GM18499 (cell line): ENCODE measurements around the gene SUCLA2.

ENCODE experiments used
- ATAC-seq: cut with Tn5 transposase; IDR thresholded peaks from one replicate; pipeline ENCODE4 v1.9.1; 2021; ENCODE audit warnings: moderate number of reproducible peaks; ENCODE audit not compliant: insufficient read depth, unreplicated experiment

Gene SUCLA2

GRCh38 chr13:47904891-47905290, 96.2 kb downstream of the SUCLA2 start:
- ATAC-seq = no peak

DNA sequence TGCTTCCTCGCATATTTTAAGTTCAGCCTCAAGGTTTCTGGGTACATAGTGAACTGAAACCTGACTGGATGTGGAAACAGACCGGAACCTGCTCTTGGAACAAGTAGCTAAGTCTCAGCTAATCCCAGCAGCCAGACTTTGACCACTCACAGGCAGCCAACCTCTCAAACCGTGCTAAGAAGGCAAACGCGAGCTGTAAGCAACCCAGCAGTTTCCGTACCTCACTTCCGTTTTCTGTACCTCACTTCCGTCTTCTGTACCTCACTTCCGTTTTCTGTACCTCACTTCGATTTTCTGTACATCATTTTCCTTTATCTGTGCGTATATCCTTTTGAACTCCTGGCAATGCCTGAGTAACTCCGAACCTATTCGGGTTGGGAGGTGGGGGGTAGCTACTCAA, 96.8 kb downstream of the SUCLA2 start:
- ATAC-seq = no peak

- ATAC-seq = no peak
These were observed 97.2 kb downstream of the SUCLA2 start for GRCh38 chr13:47903836-47904235.

GRCh38 chr13:47901441-47901840, 99.6 kb downstream of the SUCLA2 start:
- no peak for ATAC-seq

DNA sequence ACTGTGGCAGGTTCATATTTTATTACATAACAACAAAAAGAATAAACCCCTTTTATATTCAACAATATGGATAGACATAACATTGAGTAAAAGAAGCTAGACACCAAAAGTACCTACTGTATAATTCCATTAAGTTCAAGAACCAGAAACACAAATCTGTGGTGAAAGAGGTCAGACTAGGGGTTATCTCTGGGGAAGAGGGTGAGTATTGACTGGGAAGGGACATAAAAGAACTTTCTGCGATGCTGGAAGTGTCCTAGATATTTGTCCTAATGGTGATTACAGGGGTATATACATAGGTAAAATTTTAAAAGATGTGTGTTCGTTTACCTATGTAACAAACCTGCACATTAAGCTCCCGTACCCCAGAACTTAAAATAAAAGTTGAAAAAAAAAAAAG, 103.0 kb downstream of the SUCLA2 start:
- ATAC-seq = no peak

DNA sequence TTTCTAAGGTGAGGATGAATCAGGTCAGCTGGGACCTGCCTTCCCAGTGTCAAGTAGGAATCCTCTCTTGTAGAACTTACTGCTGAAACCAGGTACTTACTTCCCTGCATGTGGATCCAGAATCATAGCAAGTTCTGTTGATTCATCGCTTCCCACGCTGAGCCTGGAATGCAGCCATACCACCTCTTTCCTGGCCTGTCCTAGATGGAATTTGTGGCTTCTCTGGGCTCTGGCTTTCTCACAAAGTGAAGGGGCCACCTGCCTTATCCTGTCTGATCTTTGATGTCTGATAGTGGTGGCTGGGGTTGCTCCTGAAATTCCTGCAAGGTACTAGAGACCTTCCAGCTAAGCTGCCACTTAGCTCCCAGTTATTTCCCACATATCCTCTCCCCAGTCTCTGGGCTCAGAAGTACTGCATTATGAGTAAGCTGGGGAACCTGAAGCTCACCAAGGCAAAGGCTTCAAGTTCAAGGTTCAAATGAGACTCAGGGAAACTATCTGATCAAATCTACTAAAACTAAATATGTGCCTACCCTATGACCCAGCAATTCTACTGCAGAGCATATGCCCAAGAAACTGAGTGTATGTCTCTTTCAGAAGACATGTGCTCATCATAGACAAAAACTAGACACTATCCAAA, 103.5 kb downstream of the SUCLA2 start:
- no peak for ATAC-seq

DNA sequence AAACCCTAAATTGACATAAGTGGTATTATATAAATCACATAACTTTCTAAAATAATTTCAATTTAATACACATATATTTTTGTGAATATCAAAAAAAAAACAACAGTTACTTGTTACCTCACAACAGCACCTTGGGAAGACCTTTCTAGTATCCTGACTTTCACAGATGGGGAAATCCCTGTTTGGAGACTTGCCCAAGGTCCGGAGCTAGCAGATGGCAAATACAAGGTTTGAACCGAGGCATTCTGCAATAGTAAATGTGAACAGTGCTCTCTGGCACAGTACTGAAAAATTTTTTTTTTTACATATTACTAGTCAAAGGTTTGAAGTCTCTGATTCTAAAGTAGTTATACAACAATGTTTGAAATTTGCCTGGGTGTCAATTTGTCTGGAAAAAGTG, 104.5 kb downstream of the SUCLA2 start:
- ATAC-seq = no peak

DNA sequence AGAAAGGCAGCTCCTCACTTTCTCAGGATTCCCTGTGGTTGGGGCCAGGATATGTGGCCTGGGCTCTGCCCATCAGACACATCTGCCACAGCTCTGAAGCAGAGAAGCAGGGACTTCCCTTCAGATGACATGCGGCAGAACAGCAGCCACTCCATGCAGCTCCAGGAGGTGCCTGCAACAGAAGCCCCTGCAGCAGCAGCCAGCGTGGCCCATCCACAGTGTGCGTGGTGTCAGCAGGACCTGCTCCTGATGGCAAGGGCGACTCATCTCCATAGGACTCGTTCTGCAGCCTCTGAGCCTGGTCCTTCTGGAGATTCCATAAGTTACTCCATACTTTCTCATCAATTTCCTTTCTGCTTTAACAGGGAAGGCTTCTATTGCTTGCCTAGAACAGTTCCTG, 105.0 kb downstream of the SUCLA2 start:
- ATAC-seq = no peak

DNA sequence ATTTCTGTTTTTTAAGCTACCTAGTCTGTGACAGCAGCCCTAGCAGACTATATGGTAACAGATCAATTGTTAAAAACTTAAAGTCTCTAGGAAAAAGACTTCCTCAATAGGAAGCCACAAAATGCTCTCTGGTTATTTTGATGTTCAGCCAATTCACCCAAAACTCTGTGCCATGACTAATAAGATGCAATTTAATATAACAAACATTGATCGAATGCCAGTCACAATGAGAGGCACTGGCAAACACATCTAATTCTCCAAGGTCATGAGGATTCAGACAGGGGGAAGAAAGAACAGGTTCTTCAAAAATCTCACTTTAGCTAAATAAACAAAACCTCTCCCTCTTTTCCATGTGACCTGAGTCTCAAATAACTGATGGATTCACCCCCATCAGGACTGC, 107.5 kb downstream of the SUCLA2 start:
- ATAC-seq = no peak
